SH-SY5Y (cell line): ENCODE measurements around the gene BCL6.

ENCODE experiments used
- GATA2 ChIP-seq: IDR thresholded peaks from 2 replicates; pipeline ENCODE4 v1.6.1; 2011; ENCODE audit warnings: mild to moderate bottlenecking, low read depth, low read length
- GATA3 ChIP-seq: IDR thresholded peaks from 2 replicates; pipeline ENCODE4 v1.6.1; 2011; ENCODE audit warnings: low read depth, mild to moderate bottlenecking, low read length, moderate library complexity

DNA sequence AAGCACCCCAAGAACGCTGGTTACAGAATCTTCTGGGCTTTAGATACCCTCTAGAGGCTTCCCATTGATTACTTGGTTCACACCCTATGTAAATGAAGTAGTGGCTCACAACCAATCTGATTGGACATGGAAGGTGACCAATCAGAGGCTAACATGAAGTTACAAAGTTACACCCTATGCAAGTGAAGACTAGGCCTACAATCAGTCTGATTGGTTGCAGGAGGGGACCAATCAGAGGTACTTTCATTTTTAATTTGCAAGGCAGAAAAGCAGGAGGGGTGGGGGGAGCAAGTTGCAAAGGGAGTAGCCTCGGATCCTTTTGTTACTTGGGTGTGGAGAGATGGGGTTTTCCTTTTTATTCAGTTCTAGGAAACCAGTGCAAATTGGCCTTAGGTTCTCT, 31.8 kb downstream of the BCL6 start:
- no peak for TF ChIP-seq GATA2
- TF ChIP-seq GATA3 = no peak
